Smooth muscle cell (in vitro differentiated cells): Measurements from ENCODE around the gene SNTG2. TPM values are rescaled to one million over a fixed set of nuclear protein-coding genes. Genes with fewer than 3 reads are reported as not detected.

ENCODE experiments used
- DNase-seq: peaks from one replicate; lab custom pipeline; 2025; ENCODE audit not compliant: unreplicated experiment; lab: John Stamatoyannopoulos, UW
- H2AFZ ChIP-seq: fragments of 200-600 bp; sonication (generic); 2 replicates; pipeline ENCODE4 v1.6.0; 2016; ENCODE audit warnings: antibody characterized with exemption, low read depth, mild to moderate bottlenecking
- H3F3A ChIP-seq: fragments of 200-600 bp; sonication (generic); 2 replicates; pipeline ENCODE4 v1.6.0; 2017; ENCODE audit warnings: antibody characterized with exemption, low read depth
- H3K27ac ChIP-seq: fragments of 200-600 bp; sonication (generic); 2 replicates; pipeline ENCODE4 v1.5.1; 2016; ENCODE audit warnings: low read depth, mild to moderate bottlenecking
- H3K27me3 ChIP-seq: fragments of 200-600 bp; sonication (generic); 2 replicates; pipeline ENCODE4 v1.6.1; 2016; ENCODE audit warnings: low read depth, mild to moderate bottlenecking
- H3K36me3 ChIP-seq: fragments of 200-600 bp; sonication (generic); 2 replicates; pipeline ENCODE4 v1.5.1; 2016; ENCODE audit warnings: low read depth
- H3K4me1 ChIP-seq: fragments of 200-600 bp; sonication (generic); 2 replicates; pipeline ENCODE4 v1.5.1; 2016; ENCODE audit warnings: low read depth
- H3K4me2 ChIP-seq: fragments of 200-600 bp; sonication (generic); 2 replicates; pipeline ENCODE4 v1.6.0; 2016; ENCODE audit warnings: mild to moderate bottlenecking
- H3K4me3 ChIP-seq: fragments of 200-600 bp; sonication (generic); 2 replicates; pipeline ENCODE4 v1.5.1; 2016; ENCODE audit warnings: mild to moderate bottlenecking
- H3K79me2 ChIP-seq: fragments of 200-600 bp; sonication (generic); 2 replicates; pipeline ENCODE4 v1.6.0; 2016; ENCODE audit warnings: low read depth, mild to moderate bottlenecking
- H3K9ac ChIP-seq: fragments of 200-600 bp; sonication (generic); 2 replicates; pipeline ENCODE4 v1.6.0; 2016; ENCODE audit warnings: low read depth
- H3K9me3 ChIP-seq: fragments of 200-600 bp; sonication (generic); replicated peaks from 2 replicates; pipeline ENCODE4 v1.5.1; 2016; ENCODE audit warnings: low read depth
- H4K20me1 ChIP-seq: fragments of 200-600 bp; sonication (generic); 2 replicates; pipeline ENCODE4 v1.6.0; 2016; ENCODE audit warnings: low read depth
- WGBS: methylation state at CpG from one replicate; pipeline ENCODE4 v1.1.7; 2016; ENCODE audit warnings: low lambda C conversion rate; 5-methylcytosine and 5-hydroxymethylcytosine counted together
- polyA plus RNA-seq: library from polyadenylated mRNA; unstranded; fragments of >200 nt; fragmentation: Nextera tagmentation; extraction: Ambion mirVana; gene quantifications from 2 replicates; pipeline ENCODE4 v1.2.1, GENCODE V29; 2016
- total RNA-seq: library from RNA; depleted of rRNA; stranded (reverse); fragments of >200 nt; gene quantifications from 2 replicates; pipeline ENCODE4 v1.2.3, GENCODE V29; 2014
- TF ChIP-seq, protein P1 (sequence below): fragments of 200-600 bp; sonication (generic); IDR thresholded peaks from 2 replicates; pipeline ENCODE4 v1.5.1; 2017; ENCODE audit warnings: borderline replicate concordance, mild to moderate bottlenecking, antibody characterized with exemption; ENCODE audit not compliant: insufficient read depth, poor library complexity, severe bottlenecking

SNTG2 gene
- total and polyA plus RNA-seq, 2 experiments from 2014 or later: 0.56 TPM; not detected in 1

GRCh38 chr2:1299043-1299442 is 348.4 kb downstream of the SNTG2 start:
- TF ChIP-seq, protein P1, sequence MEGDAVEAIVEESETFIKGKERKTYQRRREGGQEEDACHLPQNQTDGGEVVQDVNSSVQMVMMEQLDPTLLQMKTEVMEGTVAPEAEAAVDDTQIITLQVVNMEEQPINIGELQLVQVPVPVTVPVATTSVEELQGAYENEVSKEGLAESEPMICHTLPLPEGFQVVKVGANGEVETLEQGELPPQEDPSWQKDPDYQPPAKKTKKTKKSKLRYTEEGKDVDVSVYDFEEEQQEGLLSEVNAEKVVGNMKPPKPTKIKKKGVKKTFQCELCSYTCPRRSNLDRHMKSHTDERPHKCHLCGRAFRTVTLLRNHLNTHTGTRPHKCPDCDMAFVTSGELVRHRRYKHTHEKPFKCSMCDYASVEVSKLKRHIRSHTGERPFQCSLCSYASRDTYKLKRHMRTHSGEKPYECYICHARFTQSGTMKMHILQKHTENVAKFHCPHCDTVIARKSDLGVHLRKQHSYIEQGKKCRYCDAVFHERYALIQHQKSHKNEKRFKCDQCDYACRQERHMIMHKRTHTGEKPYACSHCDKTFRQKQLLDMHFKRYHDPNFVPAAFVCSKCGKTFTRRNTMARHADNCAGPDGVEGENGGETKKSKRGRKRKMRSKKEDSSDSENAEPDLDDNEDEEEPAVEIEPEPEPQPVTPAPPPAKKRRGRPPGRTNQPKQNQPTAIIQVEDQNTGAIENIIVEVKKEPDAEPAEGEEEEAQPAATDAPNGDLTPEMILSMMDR: no peak
- Histone ChIP-seq H4K20me1 (no peaks in the 10 kb centered on the region), H3K79me2 (no peaks in the 10 kb centered on the region), H3K27ac (no peak overlapping the region), H3K4me3 (no peak overlapping the region), H3K9ac (no peak overlapping the region), H3F3A (no peaks in the 10 kb centered on the region), H3K4me1 (no peaks in the 10 kb centered on the region), H3K36me3 (no peaks in the 10 kb centered on the region), H2AFZ (no peak overlapping the region), H3K9me3 (no peaks in the 10 kb centered on the region), H3K4me2 (no peak overlapping the region), H3K27me3 (no peaks in the 10 kb centered on the region)
- 90% methylated on average over 6 of the region's 6 CpGs for WGBS
- no peak for DNase-seq

GRCh38 chr2:1300284-1300683 is 349.6 kb downstream of the SNTG2 start:
- WGBS: 89% methylated on average over 9 of the region's 9 CpGs
- Histone ChIP-seq H3K9me3 (no peaks in the 10 kb centered on the region), H3F3A (no peaks in the 10 kb centered on the region), H3K79me2 (no peaks in the 10 kb centered on the region), H4K20me1 (no peaks in the 10 kb centered on the region), H3K9ac (no peak overlapping the region), H3K4me2 (no peak overlapping the region), H3K27ac (no peak overlapping the region), H3K4me1 (no peaks in the 10 kb centered on the region), H3K4me3 (no peak overlapping the region), H3K36me3 (no peaks in the 10 kb centered on the region), H3K27me3 (no peaks in the 10 kb centered on the region), H2AFZ (no peak overlapping the region)
- TF ChIP-seq, protein P1: no peak
- no peak for DNase-seq

GRCh38 chr2:1301056-1301455 is 350.4 kb downstream of the SNTG2 start:
- Histone ChIP-seq H3K4me2 (no peak overlapping the region), H4K20me1 (no peaks in the 10 kb centered on the region), H3K27me3 (no peaks in the 10 kb centered on the region), H2AFZ (no peak overlapping the region), H3K36me3 (no peaks in the 10 kb centered on the region), H3K9ac (no peak overlapping the region), H3F3A (no peaks in the 10 kb centered on the region), H3K4me1 (no peaks in the 10 kb centered on the region), H3K27ac (no peak overlapping the region), H3K9me3 (no peaks in the 10 kb centered on the region), H3K79me2 (no peaks in the 10 kb centered on the region), H3K4me3 (no peak overlapping the region)
- no peak for DNase-seq
- WGBS: 83% methylated on average over 5 of the region's 5 CpGs
- TF ChIP-seq, protein P1: no peak

- Histone ChIP-seq H4K20me1 (no peaks in the 10 kb centered on the region), H2AFZ (no peak overlapping the region), H3K9ac (no peak overlapping the region), H3K27ac (no peak overlapping the region), H3K27me3 (no peaks in the 10 kb centered on the region), H3K36me3 (no peaks in the 10 kb centered on the region), H3K4me3 (no peak overlapping the region), H3K4me1 (no peaks in the 10 kb centered on the region), H3K4me2 (no peak overlapping the region), H3F3A (no peaks in the 10 kb centered on the region), H3K79me2 (no peaks in the 10 kb centered on the region), H3K9me3 (no peaks in the 10 kb centered on the region)
- DNase-seq: no peak
- TF ChIP-seq, protein P1: no peak
- 70% methylated on average over 4 of the region's 4 CpGs for WGBS
These were observed 354.8 kb downstream of the SNTG2 start for GRCh38 chr2:1305342-1306013.
